ENCODE data around the gene PIK3R5.

- TF ChIP-seq CTCF (IDR thresholded peaks at IDR 0.05; ENCODE audit: borderline replicate concordance, extremely low read depth, low read length, poor library complexity, severe bottlenecking), result no peak
- no peak for TF ChIP-seq EZH2 (IDR thresholded peaks at IDR 0.05; ENCODE audit: borderline replicate concordance, low read depth, low read length, severe bottlenecking)
Observed at GRCh38 chr17:9004961-9005285, 39.4 kb upstream of the PIK3R5 start.

All from DND-41 (cell line).